BE2C (cell line): Measurements from ENCODE around the gene CDH13.

Source experiments
- DNase-seq: peaks from one replicate; pipeline ENCODE4 v3.0.0-alpha.2; 2020
- H3K27me3 ChIP-seq: fragments of 250-450 bp; sonication (Bioruptor Pico); 2 replicates; pipeline ENCODE4 v1.5.1; 2020; ENCODE audit warnings: mild to moderate bottlenecking
- H3K36me3 ChIP-seq: fragments of 250-450 bp; sonication (Bioruptor Pico); 2 replicates; pipeline ENCODE4 v1.5.1; 2020; ENCODE audit warnings: mild to moderate bottlenecking
- H3K4me1 ChIP-seq: fragments of 250-450 bp; sonication (Bioruptor Pico); 2 replicates; pipeline ENCODE4 v1.5.1; 2020
- H3K4me3 ChIP-seq: 2 replicates; pipeline ENCODE4 v1.5.1; 2011; ENCODE audit warnings: low read depth, low read length
- H3K9me3 ChIP-seq: fragments of 250-450 bp; sonication (Bioruptor Pico); 2 replicates; pipeline ENCODE4 v1.5.1; 2020
- TF ChIP-seq, protein P1 (sequence below): IDR thresholded peaks from 2 replicates; pipeline ENCODE4 v1.5.1; 2012; ENCODE audit warnings: mild to moderate bottlenecking, low read depth, low read length

CDH13 gene

DNA sequence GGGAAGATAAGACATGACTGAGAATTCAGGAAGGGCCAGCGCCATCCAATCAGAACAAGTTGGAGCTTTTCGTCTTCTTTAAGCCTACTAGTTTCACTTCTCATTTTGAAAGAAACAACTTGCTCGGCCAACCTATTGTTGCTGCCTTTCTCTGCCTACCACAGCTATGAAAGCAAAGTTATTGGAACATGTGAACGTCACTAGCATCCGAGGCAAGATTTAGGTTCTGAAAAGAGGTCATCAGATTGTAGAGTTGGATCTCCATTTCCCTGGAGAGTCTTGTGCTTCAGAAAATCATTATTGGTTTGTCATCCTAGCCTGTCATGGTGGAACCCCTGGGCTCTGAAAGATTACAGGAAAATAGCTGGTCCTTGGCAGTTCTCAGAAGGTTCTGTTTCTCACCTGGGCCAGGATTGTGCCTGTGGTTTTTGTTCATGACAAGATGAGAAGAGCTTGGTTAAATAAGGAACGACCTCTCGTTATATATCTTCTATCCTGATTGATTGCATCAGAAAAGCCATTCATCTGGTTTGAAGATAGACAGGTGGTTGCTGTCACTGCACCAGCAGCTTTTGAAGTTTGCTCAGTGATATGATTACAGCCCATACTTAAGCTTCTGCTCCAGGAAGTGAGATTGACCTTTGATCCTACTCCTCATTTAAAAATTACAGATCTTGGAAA lies 25.3 kb downstream of the CDH13 start:
- TF ChIP-seq, protein P1, sequence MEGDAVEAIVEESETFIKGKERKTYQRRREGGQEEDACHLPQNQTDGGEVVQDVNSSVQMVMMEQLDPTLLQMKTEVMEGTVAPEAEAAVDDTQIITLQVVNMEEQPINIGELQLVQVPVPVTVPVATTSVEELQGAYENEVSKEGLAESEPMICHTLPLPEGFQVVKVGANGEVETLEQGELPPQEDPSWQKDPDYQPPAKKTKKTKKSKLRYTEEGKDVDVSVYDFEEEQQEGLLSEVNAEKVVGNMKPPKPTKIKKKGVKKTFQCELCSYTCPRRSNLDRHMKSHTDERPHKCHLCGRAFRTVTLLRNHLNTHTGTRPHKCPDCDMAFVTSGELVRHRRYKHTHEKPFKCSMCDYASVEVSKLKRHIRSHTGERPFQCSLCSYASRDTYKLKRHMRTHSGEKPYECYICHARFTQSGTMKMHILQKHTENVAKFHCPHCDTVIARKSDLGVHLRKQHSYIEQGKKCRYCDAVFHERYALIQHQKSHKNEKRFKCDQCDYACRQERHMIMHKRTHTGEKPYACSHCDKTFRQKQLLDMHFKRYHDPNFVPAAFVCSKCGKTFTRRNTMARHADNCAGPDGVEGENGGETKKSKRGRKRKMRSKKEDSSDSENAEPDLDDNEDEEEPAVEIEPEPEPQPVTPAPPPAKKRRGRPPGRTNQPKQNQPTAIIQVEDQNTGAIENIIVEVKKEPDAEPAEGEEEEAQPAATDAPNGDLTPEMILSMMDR = no peak
- no peak for DNase-seq
- Histone ChIP-seq H3K4me3 (no peak overlapping the region), H3K9me3 (no peaks in the 10 kb centered on the region; the same call in 1 of the 2 replicates), H3K4me1 (no peaks in the 10 kb centered on the region), H3K36me3 (no peaks in the 10 kb centered on the region), H3K27me3 (no peaks in the 10 kb centered on the region)

DNA sequence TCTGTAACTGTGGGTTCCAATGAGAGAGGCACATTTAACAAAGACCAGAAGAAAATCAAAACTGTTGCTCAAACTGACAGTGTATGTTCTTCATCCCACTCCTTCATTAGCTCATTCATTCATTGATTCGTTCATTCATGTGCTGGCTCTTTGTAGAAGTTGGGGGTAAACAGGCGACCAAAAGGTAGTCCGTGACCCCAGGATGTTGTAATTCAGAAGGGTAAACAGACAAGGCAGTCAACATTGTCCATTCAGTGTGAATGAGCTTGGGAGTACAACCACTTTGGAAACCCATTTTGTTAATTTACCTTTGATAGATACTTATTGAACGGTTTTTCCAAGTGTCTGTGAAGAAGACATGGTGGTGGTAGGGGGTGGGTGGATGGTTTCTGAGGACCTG lies 26.1 kb downstream of the CDH13 start:
- TF ChIP-seq, protein P1 = no peak
- Histone ChIP-seq H3K4me3 (no peak overlapping the region), H3K36me3 (no peaks in the 10 kb centered on the region), H3K9me3 (no peaks in the 10 kb centered on the region; the same call in 1 of the 2 replicates), H3K27me3 (no peaks in the 10 kb centered on the region), H3K4me1 (no peaks in the 10 kb centered on the region)
- no peak for DNase-seq

DNA sequence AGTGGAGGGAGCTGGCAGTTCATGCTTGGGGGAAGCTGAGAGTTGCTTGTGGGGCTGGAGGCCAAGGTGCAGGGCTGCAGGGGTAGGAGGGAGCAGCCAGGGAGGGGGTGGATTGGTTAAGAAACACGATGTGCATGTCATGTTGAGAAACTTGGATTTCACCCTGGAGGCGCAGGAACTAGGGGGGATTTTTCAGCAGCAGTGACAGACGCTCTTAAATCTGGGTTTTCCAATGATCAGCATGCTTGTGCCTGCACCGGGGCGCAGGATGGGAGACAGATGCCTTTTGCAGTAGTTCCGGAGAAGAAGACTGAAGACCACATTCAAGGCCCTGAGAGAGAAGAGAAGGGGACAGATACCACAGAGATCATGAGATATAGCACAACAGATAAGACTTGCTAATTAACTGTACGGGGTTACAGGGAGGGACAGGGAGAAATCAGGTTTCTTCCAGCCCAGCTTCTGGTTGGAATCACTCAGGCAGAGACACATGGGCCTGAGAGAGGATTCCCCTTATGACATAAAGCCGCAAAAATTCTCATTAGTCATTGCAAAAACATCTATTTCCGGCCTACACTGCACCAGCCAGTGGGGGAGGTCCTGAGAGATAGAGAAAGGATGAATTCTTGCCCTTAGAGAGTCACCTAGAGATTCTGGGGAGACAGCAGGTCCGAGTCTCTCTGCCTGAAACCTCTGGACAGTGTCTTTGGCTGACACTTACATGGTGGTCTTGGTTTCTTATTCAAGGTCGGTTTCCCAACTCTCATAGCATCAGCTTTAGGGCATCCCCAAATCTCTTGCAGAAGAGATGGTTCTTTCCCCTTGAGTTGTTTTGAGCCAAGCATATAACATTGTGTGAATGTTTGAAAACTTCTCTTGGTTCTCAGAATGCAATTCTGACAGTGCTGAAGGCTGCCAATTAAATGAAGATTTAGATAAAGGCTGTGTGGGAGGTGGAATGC lies 27.1 kb downstream of the CDH13 start:
- H3K4me3 ChIP-seq = no peak overlapping the region
- no peaks in the 10 kb centered on the region for H3K27me3 ChIP-seq
- H3K4me1 ChIP-seq = no peaks in the 10 kb centered on the region
- no peaks in the 10 kb centered on the region; the same call in 1 of the 2 replicates for H3K9me3 ChIP-seq
- TF ChIP-seq, protein P1 = no peak
- H3K36me3 ChIP-seq = no peaks in the 10 kb centered on the region
- no peak for DNase-seq

DNA sequence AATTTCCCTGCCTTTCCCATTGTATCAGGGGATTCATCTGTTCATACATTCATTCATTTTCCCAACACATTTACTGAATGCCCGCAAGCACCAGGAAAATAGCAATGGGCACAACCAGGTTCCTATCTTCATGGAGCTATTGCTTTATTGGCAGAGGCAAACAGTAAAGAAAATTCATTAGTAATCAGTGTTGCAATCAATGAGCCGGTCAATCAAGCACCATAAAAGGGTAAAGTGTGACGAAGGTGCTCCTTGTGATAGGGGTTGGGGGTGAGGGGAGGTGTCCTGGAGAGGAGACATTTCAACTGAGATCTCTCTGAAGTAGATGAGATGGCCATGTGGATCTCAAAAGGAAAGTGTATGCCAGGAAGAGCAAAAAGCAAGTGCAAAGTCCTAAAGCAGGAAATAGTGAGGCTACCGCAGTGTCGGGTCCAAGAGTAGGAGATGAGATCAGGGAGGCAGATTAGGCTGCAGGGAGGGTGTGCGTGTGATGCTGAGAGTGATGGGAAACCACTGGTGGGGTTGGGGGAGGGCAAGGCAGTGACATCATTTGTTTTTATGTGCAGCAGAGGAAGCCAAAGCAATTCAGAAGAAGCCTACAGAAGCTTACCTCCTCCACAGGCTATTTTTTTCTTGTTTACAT lies 28.4 kb downstream of the CDH13 start:
- no peak overlapping the region for H3K4me3 ChIP-seq
- H3K9me3 ChIP-seq = no peaks in the 10 kb centered on the region

DNA sequence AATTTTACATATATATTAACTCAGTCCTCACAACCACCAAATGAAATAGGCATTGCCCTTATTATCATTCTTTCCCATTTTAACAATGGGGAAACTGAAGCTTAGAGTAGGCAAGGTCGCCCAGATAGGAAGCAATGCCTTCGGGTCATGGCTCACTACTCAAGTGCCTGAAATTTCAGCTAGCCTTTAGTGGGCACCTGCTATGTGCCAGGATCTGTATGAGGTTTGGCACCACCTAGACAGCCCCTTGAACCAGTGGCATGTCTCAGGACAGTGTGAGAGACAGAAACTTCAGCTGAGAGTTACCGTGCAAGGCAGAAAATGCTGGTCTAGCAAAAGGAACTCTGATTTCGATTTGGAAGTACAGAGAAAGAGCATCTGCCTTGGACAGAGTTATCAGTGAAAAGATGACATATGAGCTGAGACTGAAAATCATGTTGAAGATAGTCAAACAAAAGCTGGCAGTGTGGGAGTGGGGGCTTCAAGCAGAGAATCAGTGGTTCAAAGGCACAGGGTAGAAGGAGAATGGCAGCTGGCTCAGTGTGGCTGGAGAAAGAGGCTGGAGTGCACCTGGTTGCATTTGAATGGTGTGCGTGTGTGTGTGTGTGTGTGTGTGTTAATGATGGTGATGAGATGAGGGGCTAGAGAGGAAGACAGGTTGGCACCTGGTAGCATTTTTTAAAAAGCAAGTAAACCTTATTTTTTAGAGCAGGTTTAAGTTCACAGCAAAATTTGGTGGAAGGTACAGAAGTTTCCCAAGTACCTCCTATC lies 29.1 kb downstream of the CDH13 start:
- no peaks in the 10 kb centered on the region for H3K9me3 ChIP-seq
- no peak overlapping the region for H3K4me3 ChIP-seq
- TF ChIP-seq, protein P1 = no peak
- H3K4me1 ChIP-seq = no peaks in the 10 kb centered on the region
- DNase-seq = no peak
- no peaks in the 10 kb centered on the region for H3K27me3 ChIP-seq
- no peaks in the 10 kb centered on the region for H3K36me3 ChIP-seq

More for the DNA sequence above, 28.4 kb downstream of the CDH13 start:
- DNase-seq = no peak
- TF ChIP-seq, protein P1 = no peak
- Histone ChIP-seq H3K36me3 (no peaks in the 10 kb centered on the region), H3K4me1 (no peaks in the 10 kb centered on the region), H3K27me3 (no peaks in the 10 kb centered on the region)
